GM18867 (cell line): ENCODE data around the gene UGT1A9.
"Not testable (repeated sequence)": the region's sequence is repeated elsewhere in the genome, so short reads cannot be mapped to it uniquely, and the experiment has no call there.

Experiments
- ATAC-seq: cut with Tn5 transposase; IDR thresholded peaks from one replicate; pipeline ENCODE4 v1.9.1; 2021; ENCODE audit warnings: mild to moderate bottlenecking, moderate library complexity; ENCODE audit not compliant: unreplicated experiment

The UGT1A9 gene

GRCh38 chr2:233708942-233709341 is 37.2 kb downstream of the UGT1A9 start:
- ATAC-seq: no peak

GRCh38 chr2:233711312-233712008 is 39.8 kb downstream of the UGT1A9 start:
- peak; percentile 57 for ATAC-seq

- ATAC-seq: no peak
These were observed 41.0 kb downstream of the UGT1A9 start, which contains the start of gene UGT1A5 for GRCh38 chr2:233712611-233713261. Gene UGT1A5 (plus strand): TSS chr2:233712907. CDS start chr2:233712992, 85 bp downstream.

- ATAC-seq: no peak
These were observed 41.5 kb downstream of the UGT1A9 start for GRCh38 chr2:233713262-233713615.

- ATAC-seq: no peak
These were observed 42.4 kb downstream of the UGT1A9 start for GRCh38 chr2:233714121-233714520.

- ATAC-seq: no peak
These were observed 46.9 kb downstream of the UGT1A9 start, which contains the start of gene UGT1A4 for GRCh38 chr2:233718552-233718951. Gene UGT1A4 (plus strand): TSS chr2:233718736. CDS start chr2:233718821, 85 bp downstream.

GRCh38 chr2:233728723-233729301 is 57.1 kb downstream of the UGT1A9 start, which contains the start of gene UGT1A3:
Gene UGT1A3 (plus strand): TSS chr2:233729042. CDS start chr2:233729127, 85 bp downstream.
- no peak for ATAC-seq

GRCh38 chr2:233736868-233737653 is 65.4 kb downstream of the UGT1A9 start:
- not testable (repeated sequence) for ATAC-seq

GRCh38 chr2:233740870-233741269 is 69.2 kb downstream of the UGT1A9 start:
- ATAC-seq: no peak

GRCh38 chr2:233743464-233744259 is 72.0 kb downstream of the UGT1A9 start:
- no peak for ATAC-seq

GRCh38 chr2:233745073-233745755 is 73.5 kb downstream of the UGT1A9 start:
- ATAC-seq: no peak

GRCh38 chr2:233745838-233746237 is 74.1 kb downstream of the UGT1A9 start:
- ATAC-seq: not testable (repeated sequence)

- ATAC-seq: no peak
These were observed 75.0 kb downstream of the UGT1A9 start for GRCh38 chr2:233746475-233747282.

- ATAC-seq: no peak
These were observed 75.5 kb downstream of the UGT1A9 start for GRCh38 chr2:233747283-233747544.

GRCh38 chr2:233750689-233751088 is 79.0 kb downstream of the UGT1A9 start:
- ATAC-seq: not testable (repeated sequence)

- ATAC-seq: not testable (repeated sequence)
These were observed 79.7 kb downstream of the UGT1A9 start for GRCh38 chr2:233751212-233752009.

GRCh38 chr2:233754872-233755611 is 83.3 kb downstream of the UGT1A9 start:
- no peak for ATAC-seq
